Sigmoid colon (tissue), 7 donors: Measurements from ENCODE around the gene SERPINB5. TPM values are rescaled to one million over a fixed set of nuclear protein-coding genes. Genes with fewer than 3 reads are reported as not detected.
"Not testable (repeated sequence)": the region's sequence is repeated elsewhere in the genome, so short reads cannot be mapped to it uniquely, and the experiment has no call there.

Experiments
- DNase-seq: peaks from one replicate; pipeline ENCODE4 v3.0.0-alpha.2; 2019
- H3K27ac ChIP-seq, 4 donors: fragments of 200-600 bp; sonication (generic); one replicate each; pipeline ENCODE4 v1.5.1; 2016 to 2019; ENCODE audit warnings: mild to moderate bottlenecking in 1 of 4
- H3K27me3 ChIP-seq, 3 donors: fragments of 200-600 bp; sonication (generic); one replicate each; pipeline ENCODE4 v1.5.1; 2019; ENCODE audit warnings: mild to moderate bottlenecking in 1 of 3
- H3K36me3 ChIP-seq, 4 donors: fragments of 200-600 bp; sonication (generic); one replicate each; pipeline ENCODE4 v1.5.1; 2016 to 2019
- H3K4me1 ChIP-seq, 4 donors: fragments of 200-600 bp; sonication (generic); one replicate each; pipeline ENCODE4 v1.5.1; 2017 to 2019
- H3K4me3 ChIP-seq, 4 donors: fragments of 200-600 bp; sonication (generic); one replicate each; pipeline ENCODE4 v1.5.1; 2017 to 2019; ENCODE audit warnings: mild to moderate bottlenecking in 2 of 4, moderate library complexity in 1 of 4
- H3K9me3 ChIP-seq, 4 donors: fragments of 200-600 bp in 3 of 4; sonication (generic) in 3 of 4; one replicate each; pipeline versions ENCODE4 v1.5.1 to v1.6.1; 2013 to 2019
- CTCF ChIP-seq, 4 experiments: fragments of 450-650 bp in 3 of 4; fragments of 200-600 bp in 1 of 4; IDR thresholded peaks; one replicate each; pipeline ENCODE4 v1.5.1; 2016 to 2019; ENCODE audit warnings: antibody characterized with exemption in 4 of 4, mild to moderate bottlenecking in 3 of 4, moderate library complexity in 2 of 4
- EP300 ChIP-seq, 4 donors: sonication (generic); formaldehyde crosslinking; IDR thresholded peaks; one replicate each; pipeline ENCODE4 v1.6.1; 2017; ENCODE audit warnings: antibody characterized with exemption in 4 of 4
- POLR2A ChIP-seq, 2 donors: fragments of 450-650 bp; IDR thresholded peaks; one replicate each; pipeline ENCODE4 v1.6.1; 2016; ENCODE audit warnings: antibody characterized with exemption in 2 of 2, mild to moderate bottlenecking in 2 of 2, moderate library complexity in 2 of 2
- POLR2AphosphoS5 ChIP-seq, 4 donors: sonication (generic); formaldehyde crosslinking; IDR thresholded peaks; one replicate each; pipeline ENCODE4 v1.6.1; 2017; ENCODE audit warnings: antibody characterized with exemption in 4 of 4
- WGBS, 2 donors: extraction: QIAGEN DNeasy Blood & Tissue Kit; methylation state at CpG; one replicate each; pipeline ENCODE4 v1.1.7; 2013; 5-methylcytosine and 5-hydroxymethylcytosine counted together
- intact Hi-C: fragments of 100-400 bp; cut with DNase I; formaldehyde crosslinking; loops from one replicate; pipeline ENCODE4 v1.15.1; 2023
- polyA plus RNA-seq, 3 donors: library from polyadenylated mRNA; stranded (reverse); fragments of 200-250 nt; gene quantifications; one replicate each; pipeline ENCODE4 v1.2.3, GENCODE V29; 2013
- total RNA-seq, 4 donors: library from RNA; depleted of rRNA; stranded (reverse); fragments of >200 nt; gene quantifications; one replicate each; pipeline ENCODE4 v1.1.0, GENCODE V29; 2016
- donor health status: healthy with polysubstance abuse.
- donor health status: Bipolar disorder and iron deficiency.
- donor health status: healthy.

Gene SERPINB5
- total and polyA plus RNA-seq, 7 donors: 1.2 to 2.9 (median 1.6) TPM; not detected in 4

- no peaks in the 10 kb centered on the region for H3K9me3 ChIP-seq
- H3K4me1 ChIP-seq: peaks cover under 1 to 57% (median 53%) of the 10 kb centered on the region in 4 donors
- no peak overlapping the region for H3K4me3 ChIP-seq
- H3K27me3 ChIP-seq: no peaks in the 10 kb centered on the region
- no peak overlapping the region for H3K27ac ChIP-seq
- DNase-seq: no peak
- no peaks in the 10 kb centered on the region for H3K36me3 ChIP-seq
- 91 to 93% methylated on average over 4 of the region's 4 CpGs for WGBS, 2 donors
- TF ChIP-seq POLR2A (IDR thresholded peaks at IDR 0.05) (no peak), CTCF (IDR thresholded peaks at IDR 0.05) (no peak), POLR2AphosphoS5 (IDR thresholded peaks at IDR 0.05) (no peak), EP300 (IDR thresholded peaks at IDR 0.05) (no peak)
- intact Hi-C loops: loop anchor here (10.0 kb wide), 1 partner anchor 315 kb away; no protein-coding TSS in a partner anchor
These were observed 27.3 kb upstream of the SERPINB5 start for GRCh38 chr18:63449426-63449825.

- Histone ChIP-seq H3K4me3 (no peak overlapping the region), H3K36me3 (no peaks in the 10 kb centered on the region), H3K27ac (peak overlapping the region in 3 of 4 donors; percentile 67 to 79 (median 75)), H3K4me1 (peaks cover 3 to 30% (median 27%) of the 10 kb centered on the region in 4 donors), H3K27me3 (no peaks in the 10 kb centered on the region), H3K9me3 (no peaks in the 10 kb centered on the region)
- WGBS, 2 donors: 12 to 50% methylated on average over 9 of the region's 9 CpGs
- TF ChIP-seq POLR2A (IDR thresholded peaks at IDR 0.05) (no peak), POLR2AphosphoS5 (IDR thresholded peaks at IDR 0.05) (peak; percentile 44 to 86 (median 62)), EP300 (IDR thresholded peaks at IDR 0.05) (peak in 2 of 4 donors; percentile 68 to 78)
- intact Hi-C loops: loop anchor here (5.0 kb wide), 1 partner anchor 35 kb away; no protein-coding TSS in a partner anchor
- DNase-seq: peak; percentile 81
These were observed 24.7 kb upstream of the SERPINB5 start for GRCh38 chr18:63451799-63452660.

DNA sequence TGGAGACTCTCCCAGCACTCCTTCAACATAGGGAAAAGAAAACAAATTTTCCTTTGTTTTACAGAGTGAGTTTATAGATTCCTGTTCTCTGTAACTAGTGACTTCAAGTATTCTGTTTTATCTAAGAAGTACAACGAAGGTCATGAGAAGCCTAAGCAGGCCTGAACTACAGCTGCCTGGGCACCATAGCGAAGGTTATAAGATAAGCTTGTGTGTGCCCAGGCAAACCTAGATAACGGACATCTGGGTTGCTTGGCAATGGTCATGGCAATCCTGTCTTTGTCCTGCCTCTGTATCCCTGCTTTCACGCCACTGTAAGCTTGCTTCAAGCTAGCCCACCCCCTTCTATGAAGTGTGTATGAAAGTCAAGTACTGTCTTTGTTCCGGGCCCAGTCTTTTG, 24.0 kb upstream of the SERPINB5 start:
- intact Hi-C loops: loop anchor here (5.0 kb wide), 1 partner anchor 35 kb away; no protein-coding TSS in a partner anchor
- not testable (repeated sequence) for H3K9me3 ChIP-seq, H3K36me3 ChIP-seq, H3K4me3 ChIP-seq, H3K27me3 ChIP-seq, DNase-seq
- WGBS, 2 donors: 35 to 72% methylated on average over 5 of the region's 5 CpGs
- peaks cover 3 to 25% (median 24%) of the 10 kb centered on the region in 4 donors for H3K4me1 ChIP-seq
- peak overlapping the region in 3 of 4 donors; percentile 67 to 79 (median 75) for H3K27ac ChIP-seq

- H3K36me3 ChIP-seq: no peaks in the 10 kb centered on the region
- H3K9me3 ChIP-seq: no peaks in the 10 kb centered on the region
- DNase-seq: no peak
- intact Hi-C loops: loop anchor here (5.0 kb wide), 1 partner anchor 33 kb away; no protein-coding TSS in a partner anchor
- no peaks in the 10 kb centered on the region for H3K27me3 ChIP-seq
- H3K4me1 ChIP-seq: peaks cover 3 to 25% (median 24%) of the 10 kb centered on the region in 4 donors
- TF ChIP-seq POLR2AphosphoS5 (IDR thresholded peaks at IDR 0.05) (no peak), POLR2A (IDR thresholded peaks at IDR 0.05) (no peak), CTCF (IDR thresholded peaks at IDR 0.05) (no peak), EP300 (IDR thresholded peaks at IDR 0.05) (no peak)
- no peak overlapping the region for H3K4me3 ChIP-seq
- no peak overlapping the region for H3K27ac ChIP-seq
- 29 to 76% methylated on average over 8 of the region's 8 CpGs for WGBS, 2 donors
These were observed 22.3 kb upstream of the SERPINB5 start for GRCh38 chr18:63454497-63454896.

DNA sequence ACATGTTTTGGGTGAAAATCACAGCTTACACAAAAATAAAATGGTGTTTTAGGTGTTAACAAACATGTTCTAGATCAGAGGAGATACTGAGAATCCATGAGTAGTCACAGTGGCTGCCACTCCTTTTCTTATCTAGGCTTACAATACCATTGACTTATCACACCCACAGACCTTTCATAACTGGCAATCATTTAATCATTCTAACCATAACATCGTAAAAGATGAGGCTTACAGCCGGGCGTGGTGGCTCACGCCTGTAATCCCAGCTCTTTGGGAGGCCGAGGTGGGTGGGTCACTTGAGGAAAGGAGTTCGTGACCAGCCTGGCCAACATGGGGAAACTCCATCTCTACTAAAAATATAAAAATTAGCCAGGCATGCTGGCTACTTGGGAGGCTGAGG, 18.8 kb upstream of the SERPINB5 start:
- no peak overlapping the region for H3K4me3 ChIP-seq
- intact Hi-C loops: no loop called here
- no peak overlapping the region for H3K27ac ChIP-seq
- TF ChIP-seq EP300 (IDR thresholded peaks at IDR 0.05) (no peak), CTCF (IDR thresholded peaks at IDR 0.05) (no peak), POLR2AphosphoS5 (IDR thresholded peaks at IDR 0.05) (no peak), POLR2A (IDR thresholded peaks at IDR 0.05) (no peak)
- 16 to 59% methylated on average over 6 of the region's 6 CpGs for WGBS, 2 donors
- peaks cover 3 to 5% (median 4%) of the 10 kb centered on the region in 4 donors for H3K4me1 ChIP-seq
- no peaks in the 10 kb centered on the region for H3K9me3 ChIP-seq
- no peak for DNase-seq
- H3K27me3 ChIP-seq: no peaks in the 10 kb centered on the region
- no peaks in the 10 kb centered on the region for H3K36me3 ChIP-seq
